Measurements from ENCODE around the gene SYNPR.

- TF ChIP-seq CTCF (conservative IDR thresholded peaks at IDR 0.05; ENCODE audit: low read depth, low read length) = no peak
- TF ChIP-seq EZH2 (IDR thresholded peaks at IDR 0.05; ENCODE audit: borderline replicate concordance, low read depth, low read length, poor library complexity, severe bottlenecking) = no peak
Measured at GRCh38 chr3:63384382-63384781, 106.3 kb downstream of the SYNPR start.

Measured in A673 (cell line).